ENCODE results near the gene NTF4.
"Not testable (repeated sequence)": the region's sequence is repeated elsewhere in the genome, so short reads cannot be mapped to it uniquely, and the experiment has no call there.

Gene NTF4

GRCh38 chr19:49085020-49085867, 20.6 kb upstream of the NTF4 start, which contains the start of gene SNRNP70:
Gene SNRNP70 (plus strand): TSS chr19:49085451. CDS start chr19:49086415, 964 bp downstream.
- H3K36me3 ChIP-seq (ENCODE audit: insufficient read depth, low read depth, low read length), result peaks cover 38% of the 10 kb centered on the region
- peak within 1 kb of the TSS; percentile 68 for H3K27ac ChIP-seq (ENCODE audit: low read length)
- no peaks in the 10 kb centered on the region for H3K9me3 ChIP-seq (ENCODE audit: insufficient read depth, low read depth, low read length)
- H3K27me3 ChIP-seq (ENCODE audit: insufficient read depth, low read length), result no peaks in the 10 kb centered on the region
- H3K9ac ChIP-seq (ENCODE audit: low read depth, low read length), result peak within 1 kb of the TSS; percentile 85
- H3K4me3 ChIP-seq (ENCODE audit: low read length), result peak within 1 kb of the TSS; percentile 84
- H3K4me1 ChIP-seq (ENCODE audit: insufficient read depth, low read length), result no peaks in the 10 kb centered on the region

GRCh38 chr19:49084206-49085019, 19.8 kb upstream of the NTF4 start:
- Histone ChIP-seq H3K36me3 (ENCODE audit: insufficient read depth, low read depth, low read length) (peaks cover 30% of the 10 kb centered on the region), H3K27me3 (ENCODE audit: insufficient read depth, low read length) (no peaks in the 10 kb centered on the region), H3K4me3 (ENCODE audit: low read length) (peak overlapping the region; percentile 84), H3K9ac (ENCODE audit: low read depth, low read length) (peak overlapping the region; percentile 85; the same call in 1 of the 2 replicates), H3K9me3 (ENCODE audit: insufficient read depth, low read depth, low read length) (no peaks in the 10 kb centered on the region), H3K27ac (ENCODE audit: low read length) (no peak overlapping the region), H3K4me1 (ENCODE audit: insufficient read depth, low read length) (no peaks in the 10 kb centered on the region)

DNA sequence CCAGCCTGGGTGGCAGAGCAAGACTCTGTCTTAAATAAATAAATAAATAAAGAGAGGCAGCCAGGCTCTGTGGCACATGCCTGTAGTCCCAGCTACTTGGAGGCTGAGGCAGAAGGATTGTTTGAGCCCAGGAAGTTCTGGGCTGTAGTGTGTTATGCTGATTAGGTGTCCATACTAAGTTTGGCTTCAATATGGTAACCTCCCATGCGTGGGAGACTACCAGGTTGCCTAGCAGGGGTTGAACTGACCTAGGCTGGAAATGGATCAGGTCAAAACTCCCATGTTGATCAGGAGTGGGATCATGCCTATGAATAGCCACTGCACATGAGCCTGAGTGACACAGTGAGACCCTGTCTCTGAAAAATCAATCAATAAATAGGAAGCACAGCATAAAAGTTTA, 16.7 kb upstream of the NTF4 start:
- Histone ChIP-seq H3K4me3 (ENCODE audit: low read length) (no peak overlapping the region), H3K4me1 (ENCODE audit: insufficient read depth, low read length) (no peaks in the 10 kb centered on the region), H3K9ac (ENCODE audit: low read depth, low read length) (no peak overlapping the region), H3K27ac (ENCODE audit: low read length) (no peak overlapping the region), H3K36me3 (ENCODE audit: insufficient read depth, low read depth, low read length) (peaks cover 1% of the 10 kb centered on the region; the same call in 1 of the 2 replicates), H3K27me3 (ENCODE audit: insufficient read depth, low read length) (no peaks in the 10 kb centered on the region), H3K9me3 (ENCODE audit: insufficient read depth, low read depth, low read length) (no peaks in the 10 kb centered on the region)

GRCh38 chr19:49080392-49080791, 15.8 kb upstream of the NTF4 start:
- Histone ChIP-seq H3K27ac (ENCODE audit: low read length) (no peak overlapping the region), H3K9me3 (ENCODE audit: insufficient read depth, low read depth, low read length) (no peaks in the 10 kb centered on the region), H3K27me3 (ENCODE audit: insufficient read depth, low read length) (no peaks in the 10 kb centered on the region; the same call in 1 of the 2 replicates), H3K36me3 (ENCODE audit: insufficient read depth, low read depth, low read length) (no peaks in the 10 kb centered on the region), H3K4me3 (ENCODE audit: low read length) (no peak overlapping the region), H3K4me1 (ENCODE audit: insufficient read depth, low read length) (no peaks in the 10 kb centered on the region), H3K9ac (ENCODE audit: low read depth, low read length) (no peak overlapping the region)

DNA sequence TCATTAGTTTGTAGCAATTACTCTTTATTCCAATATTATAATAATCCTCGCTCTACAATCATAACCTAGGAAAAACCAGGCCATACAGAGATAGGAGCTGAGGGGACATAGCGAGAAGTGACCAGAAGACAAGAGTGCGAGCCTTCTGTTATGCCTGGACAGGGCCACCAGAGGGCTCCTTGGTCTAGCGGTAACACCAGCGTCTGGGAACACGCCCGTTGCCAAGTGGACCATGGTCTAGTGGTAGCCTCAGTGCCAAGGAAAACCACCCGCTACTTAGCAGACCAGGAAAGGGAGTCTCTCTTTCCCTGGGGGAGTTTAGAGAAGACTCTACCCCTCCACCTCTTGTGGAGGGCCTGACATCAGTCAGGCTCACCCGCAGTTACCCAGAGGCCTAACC, 10.3 kb upstream of the NTF4 start:
- H3K9ac ChIP-seq (ENCODE audit: low read depth, low read length); H3K27ac ChIP-seq (ENCODE audit: low read length); H3K4me3 ChIP-seq (ENCODE audit: low read length); H3K36me3 ChIP-seq (ENCODE audit: insufficient read depth, low read depth, low read length); H3K9me3 ChIP-seq (ENCODE audit: insufficient read depth, low read depth, low read length); H3K4me1 ChIP-seq (ENCODE audit: insufficient read depth, low read length): not testable (repeated sequence)
- peaks cover 45% of the 10 kb centered on the region for H3K27me3 ChIP-seq (ENCODE audit: insufficient read depth, low read length)

GRCh38 chr19:49073514-49074378, 9.1 kb upstream of the NTF4 start:
- Histone ChIP-seq H3K27me3 (ENCODE audit: insufficient read depth, low read length) (peaks cover 57% of the 10 kb centered on the region), H3K4me3 (ENCODE audit: low read length) (no peak overlapping the region), H3K9ac (ENCODE audit: low read depth, low read length) (no peak overlapping the region)

GRCh38 chr19:49071860-49072547, 7.4 kb upstream of the NTF4 start:
- Histone ChIP-seq H3K4me1 (ENCODE audit: insufficient read depth, low read length) (no peaks in the 10 kb centered on the region), H3K36me3 (ENCODE audit: insufficient read depth, low read depth, low read length) (no peaks in the 10 kb centered on the region), H3K27ac (ENCODE audit: low read length) (no peak overlapping the region), H3K9me3 (ENCODE audit: insufficient read depth, low read depth, low read length) (no peaks in the 10 kb centered on the region), H3K4me3 (ENCODE audit: low read length) (no peak overlapping the region), H3K9ac (ENCODE audit: low read depth, low read length) (no peak overlapping the region), H3K27me3 (ENCODE audit: insufficient read depth, low read length) (peaks cover 72% of the 10 kb centered on the region)

More at GRCh38 chr19:49073514-49074378, 9.1 kb upstream of the NTF4 start:
- no peaks in the 10 kb centered on the region for H3K9me3 ChIP-seq (ENCODE audit: insufficient read depth, low read depth, low read length)
- H3K4me1 ChIP-seq (ENCODE audit: insufficient read depth, low read length), result no peaks in the 10 kb centered on the region
- H3K27ac ChIP-seq (ENCODE audit: low read length), result no peak overlapping the region
- H3K36me3 ChIP-seq (ENCODE audit: insufficient read depth, low read depth, low read length), result no peaks in the 10 kb centered on the region

GRCh38 chr19:49070416-49070815, 5.8 kb upstream of the NTF4 start:
- Histone ChIP-seq H3K9ac (ENCODE audit: low read depth, low read length) (no peak overlapping the region), H3K9me3 (ENCODE audit: insufficient read depth, low read depth, low read length) (no peaks in the 10 kb centered on the region), H3K27ac (ENCODE audit: low read length) (no peak overlapping the region), H3K27me3 (ENCODE audit: insufficient read depth, low read length) (peaks cover 88% of the 10 kb centered on the region), H3K36me3 (ENCODE audit: insufficient read depth, low read depth, low read length) (no peaks in the 10 kb centered on the region), H3K4me3 (ENCODE audit: low read length) (no peak overlapping the region), H3K4me1 (ENCODE audit: insufficient read depth, low read length) (peaks cover 11% of the 10 kb centered on the region)

DNA sequence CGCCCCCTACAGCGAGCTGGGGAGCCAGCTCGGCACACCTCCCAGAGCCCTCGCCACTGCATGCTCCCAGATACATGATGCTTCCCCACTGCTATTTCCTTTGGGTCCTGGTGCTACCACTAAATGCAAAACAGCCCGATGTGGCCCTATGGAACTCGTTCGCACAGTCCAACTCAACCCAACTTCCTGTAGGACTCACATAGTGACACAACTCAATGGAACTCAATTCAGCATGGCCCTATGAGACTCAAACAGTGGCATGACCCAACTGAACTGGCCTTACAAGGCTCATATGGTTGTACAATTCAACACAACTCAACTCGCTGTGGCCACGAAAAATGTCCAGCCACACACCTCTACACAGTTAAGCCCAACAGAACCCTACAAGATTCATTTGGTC, 4.4 kb upstream of the NTF4 start:
- H3K4me3 ChIP-seq (ENCODE audit: low read length), result no peak overlapping the region
- peaks cover 15% of the 10 kb centered on the region for H3K4me1 ChIP-seq (ENCODE audit: insufficient read depth, low read length)
- H3K9ac ChIP-seq (ENCODE audit: low read depth, low read length), result no peak overlapping the region
- H3K27me3 ChIP-seq (ENCODE audit: insufficient read depth, low read length), result peaks cover 88% of the 10 kb centered on the region
- H3K9me3 ChIP-seq (ENCODE audit: insufficient read depth, low read depth, low read length), result no peaks in the 10 kb centered on the region
- H3K36me3 ChIP-seq (ENCODE audit: insufficient read depth, low read depth, low read length), result no peaks in the 10 kb centered on the region
- H3K27ac ChIP-seq (ENCODE audit: low read length), result no peak overlapping the region

- Histone ChIP-seq H3K36me3 (ENCODE audit: insufficient read depth, low read depth, low read length) (no peaks in the 10 kb centered on the region), H3K4me1 (ENCODE audit: insufficient read depth, low read length) (peaks cover 17% of the 10 kb centered on the region), H3K9me3 (ENCODE audit: insufficient read depth, low read depth, low read length) (no peaks in the 10 kb centered on the region), H3K9ac (ENCODE audit: low read depth, low read length) (no peak overlapping the region), H3K4me3 (ENCODE audit: low read length) (no peak overlapping the region), H3K27me3 (ENCODE audit: insufficient read depth, low read length) (peaks cover 75% of the 10 kb centered on the region), H3K27ac (ENCODE audit: low read length) (no peak overlapping the region)
These were observed 2.9 kb upstream of the NTF4 start for GRCh38 chr19:49067554-49067953.
